Activated T-cell treated with anti-CD3 and anti-CD28 coated beads, Interleukin-2, amount 50 U/mL, for 24 hours (primary cell): ENCODE results near the gene SLCO4A1.
A peak's percentile ranks its signal among the peaks of the same experiment; 100 is the strongest.

Experiments used
- DNase-seq: peaks from one replicate; pipeline ENCODE4 v3.0.0-alpha.2; 2020
- H3K27ac Mint-ChIP-seq: 2 replicates; pipeline ENCODE4 v1.8.0; 2020; ENCODE audit warnings: mild to moderate bottlenecking, mixed read lengths
- H3K27me3 Mint-ChIP-seq: 2 replicates; pipeline ENCODE4 v1.8.0; 2020; ENCODE audit warnings: mixed read lengths
- H3K36me3 Mint-ChIP-seq: 2 replicates; pipeline ENCODE4 v1.8.0; 2020; ENCODE audit warnings: low read depth, mixed read lengths
- H3K4me1 Mint-ChIP-seq: 2 replicates; pipeline ENCODE4 v1.8.0; 2020; ENCODE audit warnings: low read depth, mixed read lengths
- H3K4me3 Mint-ChIP-seq: 2 replicates; pipeline ENCODE4 v1.8.0; 2020; ENCODE audit warnings: mild to moderate bottlenecking, moderate library complexity, mixed read lengths
- H3K9me3 Mint-ChIP-seq: 2 replicates; pipeline ENCODE4 v1.8.0; 2020; ENCODE audit warnings: mixed read lengths

SLCO4A1 gene, protein sequence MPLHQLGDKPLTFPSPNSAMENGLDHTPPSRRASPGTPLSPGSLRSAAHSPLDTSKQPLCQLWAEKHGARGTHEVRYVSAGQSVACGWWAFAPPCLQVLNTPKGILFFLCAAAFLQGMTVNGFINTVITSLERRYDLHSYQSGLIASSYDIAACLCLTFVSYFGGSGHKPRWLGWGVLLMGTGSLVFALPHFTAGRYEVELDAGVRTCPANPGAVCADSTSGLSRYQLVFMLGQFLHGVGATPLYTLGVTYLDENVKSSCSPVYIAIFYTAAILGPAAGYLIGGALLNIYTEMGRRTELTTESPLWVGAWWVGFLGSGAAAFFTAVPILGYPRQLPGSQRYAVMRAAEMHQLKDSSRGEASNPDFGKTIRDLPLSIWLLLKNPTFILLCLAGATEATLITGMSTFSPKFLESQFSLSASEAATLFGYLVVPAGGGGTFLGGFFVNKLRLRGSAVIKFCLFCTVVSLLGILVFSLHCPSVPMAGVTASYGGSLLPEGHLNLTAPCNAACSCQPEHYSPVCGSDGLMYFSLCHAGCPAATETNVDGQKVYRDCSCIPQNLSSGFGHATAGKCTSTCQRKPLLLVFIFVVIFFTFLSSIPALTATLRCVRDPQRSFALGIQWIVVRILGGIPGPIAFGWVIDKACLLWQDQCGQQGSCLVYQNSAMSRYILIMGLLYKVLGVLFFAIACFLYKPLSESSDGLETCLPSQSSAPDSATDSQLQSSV

DNA sequence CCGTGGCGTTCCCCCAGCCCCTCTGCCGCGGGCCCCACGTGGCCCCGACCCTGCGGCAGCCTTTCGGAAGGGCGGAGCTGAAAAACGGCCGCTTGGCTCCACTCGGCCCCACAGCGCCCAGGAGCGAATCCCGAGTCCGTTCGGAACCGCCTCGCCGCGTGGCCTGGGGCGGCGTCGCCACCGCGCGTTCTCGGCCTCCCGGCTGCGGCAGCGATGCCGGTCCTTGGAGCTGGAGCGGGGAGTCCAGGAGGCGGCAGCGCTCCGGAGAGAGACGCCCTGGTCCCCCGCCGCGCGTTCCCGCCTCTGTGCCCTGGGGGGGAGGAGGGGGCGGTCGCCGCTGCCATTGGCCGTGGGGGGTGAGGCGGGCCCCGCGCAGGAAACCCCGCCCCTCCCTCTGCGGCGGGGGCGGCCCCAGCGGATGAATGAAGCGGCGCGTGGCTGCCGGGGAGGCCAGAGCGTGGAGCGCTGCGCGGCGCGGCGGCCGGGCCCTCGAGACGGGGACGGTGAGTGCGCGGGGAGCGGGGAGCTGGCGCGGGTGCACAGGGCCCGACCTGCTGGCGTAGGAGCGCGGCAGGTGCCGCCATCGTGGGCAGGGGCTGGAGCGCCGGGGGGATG, at the start of gene SLCO4A1:
TSS of gene SLCO4A1 (plus strand) at position 453 of the 615 bp plus-strand sequence. CDS start 13,952 bp downstream, outside the sequence.
- peak within 1 kb of the TSS; percentile 85 for H3K27ac Mint-ChIP-seq

DNA sequence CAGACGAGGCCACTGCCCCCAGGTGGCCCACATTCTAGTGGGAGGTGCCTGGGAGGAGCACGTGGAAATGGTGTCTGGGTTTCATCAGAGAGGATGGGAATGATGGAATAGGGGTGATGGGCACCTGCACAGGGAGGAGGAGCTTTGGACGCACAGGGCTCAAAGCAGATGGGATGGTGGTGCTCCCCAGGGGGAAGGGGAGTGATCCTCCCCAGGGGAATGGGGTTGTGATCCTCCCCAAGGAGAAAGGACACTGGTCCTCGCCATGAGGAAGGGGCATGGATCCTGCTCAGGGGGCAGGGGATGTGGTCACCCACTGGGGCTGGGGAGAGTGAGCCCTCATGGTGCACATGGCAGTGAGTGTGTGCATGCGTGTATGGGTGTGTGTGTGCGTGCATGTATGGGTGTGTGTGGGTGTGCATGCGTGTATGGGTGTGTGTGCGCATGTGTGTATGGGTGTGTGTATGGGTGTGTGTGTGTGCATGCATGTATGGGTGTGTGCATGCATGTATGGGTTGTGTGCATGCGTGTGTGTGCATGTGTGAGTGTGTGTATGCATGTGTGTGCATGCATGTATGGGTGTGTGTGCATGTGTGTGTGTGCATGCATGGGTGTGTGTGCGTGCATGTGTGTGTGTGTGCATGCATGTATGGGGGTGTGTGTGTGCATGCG, 49.7 kb upstream of the SLCO4A1 start:
- H3K27ac Mint-ChIP-seq = no peak overlapping the region
- no peaks in the 10 kb centered on the region for H3K36me3 Mint-ChIP-seq
- peaks cover 4% of the 10 kb centered on the region for H3K4me1 Mint-ChIP-seq
- H3K9me3 Mint-ChIP-seq = no peaks in the 10 kb centered on the region
- no peak overlapping the region for H3K4me3 Mint-ChIP-seq
- no peak for DNase-seq
- peaks cover 63% of the 10 kb centered on the region for H3K27me3 Mint-ChIP-seq

More for the DNA sequence above, at the start of gene SLCO4A1:
- peak within 1 kb of the TSS; percentile 82 for H3K4me3 Mint-ChIP-seq
- H3K36me3 Mint-ChIP-seq = peaks cover 32% of the 10 kb centered on the region
- H3K27me3 Mint-ChIP-seq = no peaks in the 10 kb centered on the region
- peaks cover 31% of the 10 kb centered on the region for H3K4me1 Mint-ChIP-seq
- no peaks in the 10 kb centered on the region for H3K9me3 Mint-ChIP-seq
- DNase-seq = peak; percentile 93

DNA sequence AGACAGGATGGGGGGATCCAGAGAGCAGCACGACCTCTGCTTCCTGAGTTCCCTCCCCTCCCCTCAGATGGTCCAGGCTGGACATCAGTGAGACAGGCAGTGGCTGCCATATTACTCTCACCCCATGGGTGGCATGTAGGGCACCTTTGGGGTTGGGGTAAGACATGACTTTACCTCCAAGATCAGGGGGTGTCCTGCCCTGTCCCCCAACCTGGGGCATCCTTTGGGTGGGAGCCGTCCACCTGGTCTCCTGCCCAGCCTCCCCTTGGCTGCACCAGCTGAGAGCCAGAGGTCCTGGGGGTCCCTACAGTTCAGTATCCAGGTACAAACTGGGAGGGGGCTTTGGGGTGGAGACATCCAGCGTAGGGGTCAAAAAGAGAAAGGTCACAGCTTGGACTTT, 48.7 kb upstream of the SLCO4A1 start:
- H3K27me3 Mint-ChIP-seq = peaks cover 71% of the 10 kb centered on the region
- peaks cover 4% of the 10 kb centered on the region for H3K4me1 Mint-ChIP-seq
- no peaks in the 10 kb centered on the region for H3K36me3 Mint-ChIP-seq
- H3K4me3 Mint-ChIP-seq = no peak overlapping the region
- H3K9me3 Mint-ChIP-seq = no peaks in the 10 kb centered on the region
- H3K27ac Mint-ChIP-seq = no peak overlapping the region
- DNase-seq = no peak

DNA sequence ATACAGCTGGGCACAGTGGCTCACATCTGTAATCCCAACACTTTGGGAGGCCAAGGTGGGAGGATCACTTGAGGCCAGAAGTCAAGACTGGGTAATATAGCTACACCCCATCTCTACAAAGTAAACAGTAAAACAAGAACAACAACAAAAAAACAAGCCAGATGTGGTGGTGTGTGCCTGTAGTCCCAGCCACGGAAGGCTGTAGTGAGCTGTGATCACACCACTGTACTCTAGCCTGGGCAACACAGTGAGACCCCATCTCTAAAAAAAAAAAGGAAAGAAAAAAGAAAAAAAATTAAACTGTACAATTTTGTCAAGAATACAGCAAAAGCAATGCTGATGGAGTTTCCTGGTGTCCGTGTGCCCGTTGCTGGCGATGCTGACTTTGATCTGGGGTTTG, 47.2 kb upstream of the SLCO4A1 start:
- Mint-ChIP-seq H3K27me3 (peaks cover 70% of the 10 kb centered on the region), H3K4me3 (no peak overlapping the region)

DNA sequence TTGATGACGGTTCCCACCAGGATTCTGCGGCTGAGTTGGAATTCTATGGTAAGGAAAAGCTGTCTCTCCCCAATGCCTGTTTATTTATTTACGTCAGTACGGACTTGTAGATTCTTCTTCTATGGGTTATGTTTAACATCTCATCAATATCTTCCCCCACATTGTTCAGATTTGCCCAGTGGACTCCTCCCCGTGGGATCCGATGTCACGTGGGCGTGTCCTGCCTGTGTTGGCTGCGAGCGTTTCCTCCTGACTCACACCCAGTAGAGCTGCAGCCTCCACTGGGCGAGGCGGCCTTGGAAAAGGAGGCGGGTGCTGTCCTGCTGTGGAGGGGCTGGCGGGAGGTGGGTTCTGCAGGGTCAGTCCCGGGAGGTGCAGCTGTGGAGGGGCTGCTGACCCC, 46.8 kb upstream of the SLCO4A1 start:
- no peaks in the 10 kb centered on the region for H3K36me3 Mint-ChIP-seq
- no peak for DNase-seq
- no peak overlapping the region for H3K4me3 Mint-ChIP-seq
- H3K9me3 Mint-ChIP-seq = no peaks in the 10 kb centered on the region
- H3K27me3 Mint-ChIP-seq = peaks cover 71% of the 10 kb centered on the region
- H3K4me1 Mint-ChIP-seq = peaks cover 4% of the 10 kb centered on the region
- H3K27ac Mint-ChIP-seq = no peak overlapping the region

More for the DNA sequence above, 47.2 kb upstream of the SLCO4A1 start:
- DNase-seq = no peak
- Mint-ChIP-seq H3K36me3 (no peaks in the 10 kb centered on the region), H3K27ac (no peak overlapping the region), H3K4me1 (peaks cover 4% of the 10 kb centered on the region), H3K9me3 (no peaks in the 10 kb centered on the region)

DNA sequence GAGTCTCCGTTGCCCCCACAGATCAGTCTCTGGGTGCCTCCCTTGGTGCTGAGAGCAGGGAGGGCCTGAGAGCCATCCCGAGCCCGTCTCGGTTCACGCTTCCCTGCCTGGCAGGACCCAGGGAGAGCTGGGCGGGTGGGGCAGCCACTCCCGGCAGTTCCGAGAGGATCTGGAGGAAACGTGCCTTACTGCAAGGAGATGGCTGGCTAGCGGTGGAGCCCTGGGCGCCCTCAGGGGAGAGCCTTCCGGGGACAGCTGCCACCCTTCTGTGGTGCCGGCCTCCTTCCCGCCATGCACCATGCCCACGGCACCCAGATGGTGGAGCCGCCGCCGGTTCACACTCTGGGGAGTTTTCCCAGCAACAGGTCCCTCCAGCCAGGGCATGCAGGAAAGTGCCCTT, 45.8 kb upstream of the SLCO4A1 start:
- Mint-ChIP-seq H3K27ac (no peak overlapping the region), H3K4me3 (no peak overlapping the region), H3K4me1 (peaks cover 4% of the 10 kb centered on the region), H3K9me3 (no peaks in the 10 kb centered on the region), H3K36me3 (no peaks in the 10 kb centered on the region), H3K27me3 (peaks cover 73% of the 10 kb centered on the region)
- DNase-seq = no peak

DNA sequence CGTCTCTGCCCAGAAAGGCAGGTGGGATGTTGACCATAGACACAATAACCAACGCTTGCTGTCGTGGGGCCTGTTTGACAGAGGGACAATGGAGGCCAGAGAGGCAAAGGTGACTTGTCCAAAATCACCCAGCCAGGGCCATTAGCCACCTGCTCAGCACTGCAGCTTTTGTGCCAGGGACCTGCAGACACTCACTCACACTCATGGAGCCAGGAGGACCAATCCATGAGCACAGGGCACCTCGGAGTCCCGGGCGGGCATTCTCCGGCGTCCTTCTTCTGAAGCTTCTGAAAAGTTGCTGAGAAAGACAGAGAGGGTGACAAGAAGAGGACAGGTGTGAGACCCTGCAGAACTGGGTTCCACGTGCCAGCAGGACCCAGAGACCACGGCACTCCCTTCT, 45.4 kb upstream of the SLCO4A1 start:
- Mint-ChIP-seq H3K9me3 (no peaks in the 10 kb centered on the region), H3K36me3 (no peaks in the 10 kb centered on the region), H3K4me3 (no peak overlapping the region), H3K4me1 (peaks cover 5% of the 10 kb centered on the region), H3K27ac (no peak overlapping the region), H3K27me3 (peaks cover 74% of the 10 kb centered on the region)
- DNase-seq = no peak

DNA sequence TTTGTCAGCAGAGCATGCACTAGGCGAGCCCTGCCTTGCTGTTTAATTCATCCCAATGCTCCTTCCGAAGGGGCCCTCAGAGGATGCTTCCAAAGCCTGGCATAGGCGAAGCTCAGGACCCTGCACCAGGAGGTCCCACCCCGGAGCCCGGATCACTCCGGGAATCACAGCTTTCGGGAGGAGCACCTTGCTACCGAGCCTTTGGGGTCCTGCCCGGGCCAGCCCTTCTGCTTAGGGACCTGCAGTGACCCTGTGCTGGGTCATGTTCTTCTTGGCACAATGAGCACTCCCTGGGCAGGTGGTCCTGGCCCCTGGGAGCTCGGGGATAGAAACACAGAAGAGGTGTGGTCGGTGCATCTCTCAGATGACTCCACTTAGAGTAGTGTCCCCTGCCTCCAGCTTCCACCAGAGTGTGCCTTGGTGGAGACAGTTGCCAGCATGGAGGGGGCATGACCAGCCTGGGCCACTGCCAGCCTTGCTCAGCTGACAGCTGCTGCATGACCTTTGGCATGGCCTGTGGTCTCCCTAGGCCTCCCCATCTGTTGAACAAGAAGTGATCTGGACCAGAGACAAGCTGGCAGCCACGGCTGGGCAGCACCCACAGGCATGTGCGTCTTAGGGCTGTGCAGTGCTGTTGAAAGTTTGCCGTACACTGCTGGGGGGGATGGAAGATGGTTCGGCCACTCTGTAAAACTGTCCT, 44.7 kb upstream of the SLCO4A1 start:
- no peaks in the 10 kb centered on the region for H3K9me3 Mint-ChIP-seq
- H3K4me1 Mint-ChIP-seq = peaks cover 11% of the 10 kb centered on the region

DNA sequence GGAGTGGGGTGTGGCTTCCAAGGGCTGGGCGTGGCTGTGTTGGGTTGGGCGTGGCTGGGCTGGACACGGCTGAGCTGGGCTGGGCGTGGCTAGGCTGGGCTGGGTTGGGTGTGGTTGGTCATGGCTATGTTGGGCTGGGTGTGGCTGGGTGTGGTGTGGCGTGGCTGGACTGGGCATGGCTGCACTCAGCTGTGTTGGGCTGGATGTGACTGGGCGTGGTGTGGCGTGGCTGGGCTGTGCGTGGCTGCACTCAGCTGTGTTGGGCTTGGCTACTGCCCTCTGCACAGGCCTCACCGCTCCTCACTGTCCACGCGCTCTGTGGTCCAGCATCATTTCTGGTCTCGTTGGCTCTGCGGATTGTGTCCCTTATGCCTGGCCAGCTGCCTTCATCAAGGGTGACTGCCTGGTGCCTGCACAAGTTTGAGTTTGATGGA, 43.5 kb upstream of the SLCO4A1 start:
- Mint-ChIP-seq H3K4me3 (no peak overlapping the region), H3K36me3 (no peaks in the 10 kb centered on the region), H3K27me3 (peaks cover 75% of the 10 kb centered on the region), H3K4me1 (peaks cover 23% of the 10 kb centered on the region), H3K9me3 (no peaks in the 10 kb centered on the region), H3K27ac (no peak overlapping the region)
- no peak for DNase-seq

More for the DNA sequence above, 44.7 kb upstream of the SLCO4A1 start:
- no peak for DNase-seq
- Mint-ChIP-seq H3K27me3 (peaks cover 74% of the 10 kb centered on the region), H3K36me3 (no peaks in the 10 kb centered on the region), H3K27ac (no peak overlapping the region), H3K4me3 (no peak overlapping the region)

DNA sequence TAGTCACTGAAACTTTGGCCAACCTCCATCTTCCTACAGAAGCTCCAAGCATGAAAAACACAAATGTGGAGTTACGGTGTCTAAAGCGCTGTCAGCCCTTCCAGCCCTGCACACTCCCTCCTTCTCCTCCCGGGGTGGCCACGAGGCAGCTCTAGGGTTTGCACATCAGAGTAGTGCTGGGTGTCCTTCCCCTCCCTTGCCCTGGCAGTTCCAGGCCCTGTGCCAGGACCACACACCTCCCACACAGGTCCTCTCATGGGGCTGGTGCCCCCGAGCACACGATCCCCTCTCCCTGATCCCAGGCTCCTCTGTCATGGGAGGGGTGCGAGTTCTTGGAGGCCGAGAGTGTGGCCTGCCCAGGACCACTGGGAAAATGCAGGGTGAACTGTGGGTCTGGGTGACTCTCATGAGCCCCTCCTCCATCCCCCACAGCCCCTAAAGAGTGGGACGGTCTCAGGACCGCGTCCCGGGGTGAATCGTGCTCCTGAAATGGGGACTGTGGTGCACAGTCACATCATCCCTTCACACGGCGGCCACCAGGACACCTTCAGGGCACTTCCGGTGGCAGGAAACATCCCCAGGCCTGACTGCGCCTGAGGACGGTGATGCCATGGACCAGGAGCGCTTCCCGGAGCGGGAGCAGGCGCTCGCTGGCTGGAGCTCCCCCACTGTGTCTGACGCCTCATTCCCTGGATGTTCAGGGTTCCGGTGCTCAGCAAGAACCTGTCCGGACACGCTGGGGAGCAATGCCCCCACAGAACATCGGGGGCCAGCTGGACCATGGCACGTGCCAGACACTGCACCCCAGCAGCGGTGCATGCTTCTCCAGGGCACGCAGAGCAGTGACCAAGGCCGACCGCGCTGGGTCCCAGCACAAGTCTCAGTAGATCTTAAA, 42.8 kb upstream of the SLCO4A1 start:
- Mint-ChIP-seq H3K36me3 (no peaks in the 10 kb centered on the region), H3K4me1 (peaks cover 26% of the 10 kb centered on the region), H3K27me3 (peaks cover 69% of the 10 kb centered on the region), H3K9me3 (no peaks in the 10 kb centered on the region), H3K4me3 (no peak overlapping the region), H3K27ac (no peak overlapping the region)
- DNase-seq = no peak

DNA sequence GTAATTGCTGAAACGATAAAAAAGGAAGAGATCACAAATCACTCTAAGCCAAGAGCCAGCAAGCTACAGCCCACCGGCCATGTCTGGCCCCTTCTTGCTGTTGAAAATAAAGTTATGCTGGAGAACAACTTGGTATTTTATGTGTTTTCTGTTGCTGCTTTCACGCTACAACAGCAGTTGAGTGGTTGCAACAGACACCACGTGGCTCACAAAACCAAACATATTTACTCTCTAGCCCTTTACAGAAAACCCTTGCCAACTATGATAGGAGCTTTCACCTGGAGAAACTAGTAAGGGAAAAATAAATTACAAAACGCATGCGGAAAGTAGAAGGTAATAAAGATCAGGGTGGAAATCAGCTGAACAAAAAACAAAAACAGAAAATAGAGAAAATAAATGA, 41.1 kb upstream of the SLCO4A1 start:
- Mint-ChIP-seq H3K27ac (no peak overlapping the region), H3K9me3 (no peaks in the 10 kb centered on the region), H3K36me3 (no peaks in the 10 kb centered on the region), H3K4me3 (no peak overlapping the region), H3K4me1 (peaks cover 22% of the 10 kb centered on the region), H3K27me3 (peaks cover 54% of the 10 kb centered on the region)
- no peak for DNase-seq

DNA sequence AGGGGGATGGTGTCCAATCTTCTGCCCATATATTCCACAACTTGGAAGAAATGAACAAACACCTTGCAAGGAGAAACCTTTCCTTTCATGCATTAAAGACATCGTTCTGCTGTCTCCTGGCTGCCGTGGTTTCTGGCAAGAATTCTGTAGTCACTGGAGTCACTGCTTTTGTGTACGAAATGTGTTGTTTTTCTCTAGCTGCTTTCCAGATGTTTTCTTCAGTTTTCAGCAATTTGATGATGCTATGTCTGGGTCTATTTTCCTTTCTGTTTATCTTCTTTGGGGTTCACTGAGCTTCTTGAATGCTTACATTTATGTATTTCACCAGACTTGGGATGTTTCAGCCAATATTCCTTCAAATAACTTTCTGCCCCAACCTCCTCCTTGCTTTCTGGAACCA, 40.6 kb upstream of the SLCO4A1 start:
- H3K27me3 Mint-ChIP-seq = peaks cover 49% of the 10 kb centered on the region
- no peak overlapping the region for H3K4me3 Mint-ChIP-seq
- H3K4me1 Mint-ChIP-seq = peaks cover 22% of the 10 kb centered on the region

DNA sequence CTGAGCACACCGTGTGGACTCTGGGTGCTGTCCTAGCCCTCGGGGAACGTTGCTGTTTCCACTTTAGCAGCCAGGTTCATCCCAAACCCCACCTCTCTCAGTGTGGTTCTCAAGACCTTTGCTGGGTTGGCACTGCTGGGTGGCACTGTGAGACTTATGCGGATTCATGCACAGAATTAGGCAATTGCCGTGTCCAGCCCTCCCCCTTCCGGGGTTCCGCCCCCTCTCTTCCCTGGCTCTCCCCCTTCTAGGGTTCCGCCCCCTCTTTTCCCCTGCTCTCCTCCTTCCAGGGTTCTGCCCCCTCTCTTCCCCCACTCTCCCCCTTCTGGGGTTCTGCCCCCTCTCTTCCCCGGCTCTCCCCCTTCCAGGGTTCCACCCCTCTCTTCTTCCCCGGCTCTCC, 39.8 kb upstream of the SLCO4A1 start:
- peaks cover 41% of the 10 kb centered on the region for H3K27me3 Mint-ChIP-seq
- peak overlapping the region; percentile 79 for H3K27ac Mint-ChIP-seq
- peak; percentile 53 for DNase-seq
- H3K4me1 Mint-ChIP-seq = peaks cover 22% of the 10 kb centered on the region
- peak overlapping the region; percentile 70 for H3K4me3 Mint-ChIP-seq
- H3K36me3 Mint-ChIP-seq = no peaks in the 10 kb centered on the region
- no peaks in the 10 kb centered on the region for H3K9me3 Mint-ChIP-seq

More for the DNA sequence above, 40.6 kb upstream of the SLCO4A1 start:
- Mint-ChIP-seq H3K27ac (no peak overlapping the region), H3K9me3 (no peaks in the 10 kb centered on the region), H3K36me3 (no peaks in the 10 kb centered on the region)
- no peak for DNase-seq
